GM13976 (cell line): ENCODE measurements around the gene KIF1B.

Source experiments
- DNase-seq: peaks from one replicate; pipeline ENCODE4 v3.0.0; 2012; ENCODE audit warnings: low spot score
- CTCF ChIP-seq: IDR thresholded peaks from 2 replicates; pipeline ENCODE4 v1.5.1; 2012; ENCODE audit warnings: borderline replicate concordance, mild to moderate bottlenecking; ENCODE audit not compliant: insufficient read depth; ENCODE audit errors: extremely low read depth, missing control alignments, control extremely low read depth
- in situ Hi-C: fragments of 300-500 bp; cut with MboI; formaldehyde crosslinking; loops from one replicate; pipeline ENCODE4 v1.12.0; 2022; ENCODE audit warnings: low sequenced_read_pairs, mixed read lengths, inconsistent platforms; ENCODE audit not compliant: unreplicated experiment

The KIF1B gene

GRCh38 chr1:10209905-10210810 lies at the start of gene KIF1B:
KIF1B (plus strand) TSS chr1:10210570; CDS start chr1:10232329, 21,759 bp downstream.
- DNase-seq, result peak; percentile 100
- peak; percentile 79 for TF ChIP-seq CTCF
- in situ Hi-C loops, result no loop called here

GRCh38 chr1:10160907-10161490 lies 49.4 kb upstream of the KIF1B start:
- no peak for DNase-seq
- no peak for TF ChIP-seq CTCF
- in situ Hi-C loops, result no loop called here

- no peak for DNase-seq
- in situ Hi-C loops, result no loop called here
- TF ChIP-seq CTCF, result no peak
Observed at GRCh38 chr1:10161541-10162290, 48.7 kb upstream of the KIF1B start.

GRCh38 chr1:10168912-10169514 lies 41.4 kb upstream of the KIF1B start:
- in situ Hi-C loops, result no loop called here
- peak; percentile 63 for DNase-seq
- TF ChIP-seq CTCF, result no peak

GRCh38 chr1:10170239-10170574 lies 40.2 kb upstream of the KIF1B start:
- in situ Hi-C loops, result no loop called here
- TF ChIP-seq CTCF, result no peak
- DNase-seq, result peak; percentile 50

GRCh38 chr1:10171105-10171767 lies 39.1 kb upstream of the KIF1B start:
- no peak for DNase-seq
- in situ Hi-C loops, result no loop called here
- TF ChIP-seq CTCF, result no peak
